K562 (cell line): ENCODE measurements around the gene KRT26. TPM values are rescaled to one million over a fixed set of nuclear protein-coding genes. Genes with fewer than 3 reads are reported as not detected.

Experiments
- ATAC-seq: fragments of 200-7000 bp; cut with Tn5 transposase; 3 replicates; pipeline ENCODE4 v1.9.1; 2020; ENCODE audit warnings: moderate library complexity
- BruUV-seq: library from RNA; stranded (reverse); fragments of 400-500 nt; replicated peaks from 2 replicates; lab custom pipeline; 2021; lab: Mats Ljungman, UMichigan
- CTCF ChIA-PET: fragments of 300-600 bp; formaldehyde crosslinking; extraction: SDS; loops from one replicate; lab custom pipeline; 2021; ENCODE audit warnings: low intra/inter-chr PET ratio; lab: Yijun Ruan, JAX
- POLR2A ChIA-PET: fragments of 300-600, 350-650 bp; sonication (Branson Sonifier 250); formaldehyde crosslinking; extraction: SDS; loops from one replicate; lab custom pipeline; 2021; ENCODE audit warnings: antibody characterized with exemption, inconsistent platforms; lab: Yijun Ruan, JAX
- DNase-seq, 4 experiments: peaks; one replicate each; pipeline versions ENCODE4 v3.0.0 to v3.0.0-alpha.2; 2011 to 2018; ENCODE audit warnings: low spot score in 3 of 4, mixed read lengths in 3 of 4; ENCODE audit errors: extremely low read depth in 1 of 4
- FAIRE-seq: peaks from 2 replicates; lab custom pipeline; 2011; peaks lifted over from hg19 to GRCh38; lab: Jason Lieb, UNC
- H2AFZ ChIP-seq: 2 replicates; pipeline ENCODE4 v1.6.0; 2011; ENCODE audit warnings: low read depth, low read length, control low read depth, inconsistent platforms
- H3K27ac ChIP-seq: fragments of 200-600 bp; 3 replicates; pipeline ENCODE4 v1.8.0; 2011; ENCODE audit warnings: low read depth, mild to moderate bottlenecking, control low read depth, inconsistent platforms, low read length, moderate library complexity, mixed read lengths; ENCODE audit errors: extremely low read depth
- H3K27me3 ChIP-seq, 2 experiments: fragments of 300-600 bp in 1 of 2; 2 replicates in 1 of 2; 3 replicates in 1 of 2; pipeline versions ENCODE4 v1.6.0 to v1.8.0; 2011; ENCODE audit warnings: inconsistent platforms in 2 of 2, low read length in 2 of 2, mild to moderate bottlenecking in 1 of 2, mixed read lengths in 1 of 2, moderate library complexity in 1 of 2; ENCODE audit not compliant: control insufficient read depth in 2 of 2, insufficient read depth in 2 of 2
- H3K36me3 ChIP-seq: fragments of 300-600 bp; 3 replicates; pipeline ENCODE4 v1.8.0; 2011; ENCODE audit warnings: mild to moderate bottlenecking, low read length, inconsistent platforms; ENCODE audit not compliant: control insufficient read depth, insufficient read depth
- H3K4me1 ChIP-seq, 2 experiments: fragments of 200-600 bp in 1 of 2; replicated peaks in 1 of 2; 2 replicates in 1 of 2; 3 replicates in 1 of 2; pipeline versions ENCODE4 v1.5.1 to v1.8.0; 2011; ENCODE audit warnings: inconsistent platforms in 2 of 2, low read length in 2 of 2, mild to moderate bottlenecking in 1 of 2, mixed read lengths in 1 of 2, moderate library complexity in 1 of 2; ENCODE audit not compliant: control insufficient read depth in 2 of 2, insufficient read depth in 2 of 2
- H3K4me2 ChIP-seq: 2 replicates; pipeline ENCODE4 v1.6.1; 2011; ENCODE audit warnings: low read length, control low read depth, inconsistent platforms, mixed read lengths; ENCODE audit not compliant: insufficient read depth
- H3K4me3 ChIP-seq: fragments of 200-600 bp; sonication (generic), shearing (Covaris generic); 2 replicates; pipeline ENCODE4 v1.5.1; 2016; ENCODE audit warnings: control low read depth, inconsistent platforms
- H3K79me2 ChIP-seq: fragments of 200-600 bp; 3 replicates; pipeline ENCODE4 v1.8.0; 2011; ENCODE audit warnings: low read length, inconsistent platforms; ENCODE audit not compliant: control insufficient read depth, insufficient read depth
- H3K9ac ChIP-seq, 2 experiments: 2 replicates each; pipeline versions ENCODE4 v1.6.0 to v1.6.1; 2011; ENCODE audit warnings: low read depth in 2 of 2, low read length in 2 of 2, control low read depth in 1 of 2, inconsistent platforms in 1 of 2, mild to moderate bottlenecking in 1 of 2, mixed read lengths in 1 of 2; ENCODE audit not compliant: insufficient read depth in 1 of 2
- H3K9me1 ChIP-seq: one replicate; pipeline ENCODE4 v1.6.0; 2011; ENCODE audit warnings: inconsistent platforms, mild to moderate bottlenecking, low read length, moderate library complexity; ENCODE audit not compliant: control insufficient read depth, insufficient read depth
- H3K9me3 ChIP-seq: replicated peaks from 2 replicates; pipeline ENCODE4 v1.5.1; 2011; ENCODE audit warnings: low read depth, low read length, inconsistent platforms; ENCODE audit not compliant: control insufficient read depth, insufficient read depth
- H4K20me1 ChIP-seq: replicated peaks from 2 replicates; pipeline ENCODE4 v1.6.1; 2011; ENCODE audit warnings: low read length, inconsistent platforms, mixed read lengths; ENCODE audit not compliant: control insufficient read depth, insufficient read depth
- GABPA ChIP-seq: fragments of 200-800 bp; sonication (Bioruptor generic); conservative IDR thresholded peaks from 2 replicates; pipeline ENCODE4 v1.6.1; 2016; ENCODE audit warnings: low read depth, missing genetic modification characterization, missing compliant biosample characterization
- GATA2 ChIP-seq: sonication (generic); formaldehyde crosslinking; IDR thresholded peaks from 2 replicates; pipeline ENCODE4 v1.4.0; 2020; ENCODE audit warnings: mild to moderate bottlenecking, missing genetic modification reagents
- KAT2B ChIP-seq: IDR thresholded peaks from one replicate; pipeline ENCODE4 v1.6.1; 2012; ENCODE audit warnings: low read depth, mild to moderate bottlenecking, control low read depth, inconsistent platforms, low read length, moderate library complexity
- TAF9B ChIP-seq: fragments of 450-650 bp; IDR thresholded peaks from 2 replicates; pipeline ENCODE4 v1.6.1; 2018; ENCODE audit warnings: mild to moderate bottlenecking; ENCODE audit not compliant: partially characterized antibody
- VEZF1 ChIP-seq: fragments of 200-800 bp; sonication (Bioruptor generic); IDR thresholded peaks from 2 replicates; pipeline ENCODE4 v1.6.1; 2017; ENCODE audit warnings: missing genetic modification characterization, missing compliant biosample characterization
- YBX1 ChIP-seq: fragments of 450-650 bp; IDR thresholded peaks from 2 replicates; pipeline ENCODE4 v1.7.1; 2016; ENCODE audit warnings: mild to moderate bottlenecking
- WGBS: fragments of 100-300 bp; shearing (Covaris generic); methylation state at CpG from one replicate; pipeline ENCODE4 v1.1.6; 2016; ENCODE audit warnings: low coverage, mixed read lengths; ENCODE audit not compliant: insufficient coverage; ENCODE audit errors: missing lambda C conversion rate; 5-methylcytosine and 5-hydroxymethylcytosine counted together
- in situ Hi-C: fragments of 300-500 bp; cut with MboI; formaldehyde crosslinking; loops from 4 replicates; pipeline ENCODE4 v1.15.0; 2018; ENCODE audit warnings: inconsistent platforms, mixed read lengths
- intact Hi-C: fragments of 100-400 bp; cut with micrococcal nuclease; formaldehyde crosslinking; loops from 2 replicates; pipeline ENCODE4 v1.14.2; 2022
- polyA plus RNA-seq, 8 experiments: library from polyadenylated mRNA; depleted of rRNA in 4 of 8; stranded (reverse) in 5 of 8; unstranded in 3 of 8; fragments of >200 nt; fragmentation: Nextera tagmentation in 2 of 8; fragmentation: Illumina TruSeq in 1 of 8; extraction: Ambion mirVana in 2 of 8; extraction: Trizol in 1 of 8; gene quantifications; 2 replicates each; pipeline versions ENCODE4 v1.2.1 to v1.2.3, GENCODE V29; 2011 to 2014; ENCODE audit warnings: inconsistent platforms in 1 of 8, missing spikeins in 1 of 8
- total RNA-seq, 7 experiments: library from RNA; depleted of rRNA in 6 of 7; stranded (reverse); fragments of >200 nt in 6 of 7; fragmentation: Illumina TruSeq in 2 of 7; extraction: Trizol in 2 of 7; gene quantifications; 2 replicates each; pipeline versions ENCODE4 v1.2.1 to v1.2.3, GENCODE V29; 2011 to 2021; ENCODE audit warnings: low replicate concordance in 1 of 7

KRT26 gene
- total and polyA plus RNA-seq, 9 of the 15 experiments (the other 6 are each of a cell fraction or from before 2014, with no cell fraction given): not detected

- Histone ChIP-seq H3K36me3 (no peaks in the 10 kb centered on the region), H3K79me2 (no peaks in the 10 kb centered on the region), H3K27me3 (peaks cover 0 to 22% of the 10 kb centered on the region in 2 experiments; a peak in 2 of 5 replicates), H3K4me2 (no peak overlapping the region), H3K4me3 (no peak overlapping the region), H3K9me1 (no peaks in the 10 kb centered on the region), H2AFZ (no peak overlapping the region), H3K9me3 (no peaks in the 10 kb centered on the region), H3K27ac (no peak overlapping the region), H3K4me1 (no peaks in the 10 kb centered on the region), H3K9ac (no peak overlapping the region), H4K20me1 (no peaks in the 10 kb centered on the region)
- FAIRE-seq (no peak), DNase-seq (no peak), ATAC-seq (no peak)
- CTCF ChIA-PET: no interaction called here
- POLR2A ChIA-PET: interaction anchor here (0.9 to 1.1 kb wide), 3 partner anchors 11 to 84 kb away, joined by 3 to 4 read pairs (median 3); no protein-coding TSS in a partner anchor
- 0% methylated on average over 1 of the region's 1 CpG for WGBS
- in situ Hi-C loops: no loop called here
- no peak for TF ChIP-seq TAF9B
- TF ChIP-seq VEZF1: no peak
- no peak for TF ChIP-seq GATA2 (CRISPR knock-in tag)
- no peak for TF ChIP-seq YBX1
- no peak for TF ChIP-seq KAT2B
- no peak for TF ChIP-seq GABPA
- intact Hi-C loops: no loop called here
- BruUV-seq: no TSS peak
Observed at GRCh38 chr17:40735016-40735415, 37.0 kb downstream of the KRT26 start.
